Activated CD8-positive, alpha-beta memory T cell treated with anti-CD3 and anti-CD28 coated beads, Interleukin-2, amount 50 U/mL, for 1 hour (primary cell): ENCODE data around the gene ZNF69.
"Not testable (repeated sequence)": the region's sequence is repeated elsewhere in the genome, so short reads cannot be mapped to it uniquely, and the experiment has no call there.

Experiments
- DNase-seq: peaks from one replicate; pipeline ENCODE4 v3.0.0-alpha.2; 2020; ENCODE audit errors: extremely low read depth

The ZNF69 gene

GRCh38 chr19:11894851-11895250 is 7.3 kb downstream of the ZNF69 start:
- no peak for DNase-seq

- no peak for DNase-seq
These were observed 14.6 kb downstream of the ZNF69 start for GRCh38 chr19:11902228-11902627.

- DNase-seq = no peak
These were observed 18.3 kb downstream of the ZNF69 start for GRCh38 chr19:11905928-11906327.

- DNase-seq = not testable (repeated sequence)
These were observed 24.4 kb downstream of the ZNF69 start for GRCh38 chr19:11911937-11912336.

- DNase-seq = not testable (repeated sequence)
These were observed 27.0 kb downstream of the ZNF69 start for GRCh38 chr19:11914417-11915051.

GRCh38 chr19:11921852-11922495 is 34.4 kb downstream of the ZNF69 start:
- DNase-seq = no peak

GRCh38 chr19:11924886-11925650 is 37.5 kb downstream of the ZNF69 start, which contains the start of gene ZNF700:
TSS of gene ZNF700 (plus strand) at chr19:11925107. CDS start at chr19:11925211, 104 bp downstream.
- DNase-seq = peak; percentile 78

GRCh38 chr19:11925651-11926187 is 38.1 kb downstream of the ZNF69 start:
- not testable (repeated sequence) for DNase-seq

- no peak for DNase-seq
These were observed 39.6 kb downstream of the ZNF69 start for GRCh38 chr19:11927227-11927626.

GRCh38 chr19:11931051-11931450 is 43.5 kb downstream of the ZNF69 start:
- no peak for DNase-seq

- DNase-seq = no peak
These were observed 43.9 kb downstream of the ZNF69 start for GRCh38 chr19:11931513-11931912.

GRCh38 chr19:11935829-11936228 is 48.2 kb downstream of the ZNF69 start:
- not testable (repeated sequence) for DNase-seq

- DNase-seq = not testable (repeated sequence)
These were observed 50.8 kb downstream of the ZNF69 start for GRCh38 chr19:11938383-11938782.

GRCh38 chr19:11941361-11941887 is 53.8 kb downstream of the ZNF69 start:
- not testable (repeated sequence) for DNase-seq

GRCh38 chr19:11942008-11942842 is 54.6 kb downstream of the ZNF69 start:
- no peak for DNase-seq

GRCh38 chr19:11942843-11943108 is 55.2 kb downstream of the ZNF69 start:
- no peak for DNase-seq

GRCh38 chr19:11944656-11945055 is 57.1 kb downstream of the ZNF69 start:
- no peak for DNase-seq

GRCh38 chr19:11948646-11949045 is 61.1 kb downstream of the ZNF69 start:
- DNase-seq = no peak

- no peak for DNase-seq
These were observed 61.6 kb downstream of the ZNF69 start for GRCh38 chr19:11949201-11949600.

GRCh38 chr19:11949614-11950080 is 62.1 kb downstream of the ZNF69 start:
- not testable (repeated sequence) for DNase-seq

GRCh38 chr19:11950312-11950711 is 62.7 kb downstream of the ZNF69 start:
- DNase-seq = no peak
